ENCODE measurements around the gene ATF6. TPM values are rescaled to one million over a fixed set of nuclear protein-coding genes. Genes with fewer than 3 reads are reported as not detected.

The ATF6 gene
- total and polyA plus RNA-seq, 4 donors: 10.0 to 22.5 (median 13.4) TPM

DNA sequence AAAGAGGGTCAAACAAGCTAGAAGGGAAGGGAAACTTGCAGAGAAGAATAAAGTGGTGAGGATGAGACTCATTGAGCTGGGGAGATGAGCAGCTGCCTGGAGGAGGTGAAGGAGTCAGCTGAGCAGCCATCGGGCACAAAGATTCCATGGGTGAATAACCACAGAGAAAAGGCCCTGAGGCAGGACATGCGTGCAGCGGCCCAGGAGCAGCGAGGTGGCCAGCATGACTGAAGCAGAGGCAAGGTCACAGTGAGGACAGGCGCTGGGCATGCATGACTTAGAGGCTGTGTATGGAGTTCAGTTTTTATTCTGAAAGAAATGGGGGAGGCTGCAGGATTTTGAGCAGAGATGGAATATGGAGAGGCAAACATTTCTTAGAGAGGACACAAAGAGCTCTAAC is 232.7 kb downstream of the ATF6 start:
- Histone ChIP-seq H3K4me3 (ENCODE audit: low read depth in 1 of 3, low read length in 3 of 3) (no peak overlapping the region), H3K27ac (ENCODE audit: low read depth in 1 of 2, low read length in 2 of 2) (no peak overlapping the region), H3K9me3 (ENCODE audit: control insufficient read depth in 4 of 4, low read length in 3 of 4) (no peaks in the 10 kb centered on the region), H3K4me1 (ENCODE audit: control insufficient read depth in 4 of 4, insufficient read depth in 4 of 4, low read length in 3 of 4) (no peaks in the 10 kb centered on the region), H3K36me3 (ENCODE audit: control insufficient read depth in 4 of 4, insufficient read depth in 3 of 4, low read depth in 1 of 4, low read length in 3 of 4) (no peaks in the 10 kb centered on the region), H3K27me3 (ENCODE audit: control insufficient read depth in 4 of 4, insufficient read depth in 4 of 4, low read length in 3 of 4) (no peaks in the 10 kb centered on the region), H3K9ac (ENCODE audit: low read depth in 1 of 2, low read length in 2 of 2) (no peak overlapping the region)
- WGBS: 90% methylated on average over 5 of the region's 5 CpGs
- DNase-seq (ENCODE audit: low spot score): no peak
- TF ChIP-seq RXRA (IDR thresholded peaks at IDR 0.05): no peak

DNA sequence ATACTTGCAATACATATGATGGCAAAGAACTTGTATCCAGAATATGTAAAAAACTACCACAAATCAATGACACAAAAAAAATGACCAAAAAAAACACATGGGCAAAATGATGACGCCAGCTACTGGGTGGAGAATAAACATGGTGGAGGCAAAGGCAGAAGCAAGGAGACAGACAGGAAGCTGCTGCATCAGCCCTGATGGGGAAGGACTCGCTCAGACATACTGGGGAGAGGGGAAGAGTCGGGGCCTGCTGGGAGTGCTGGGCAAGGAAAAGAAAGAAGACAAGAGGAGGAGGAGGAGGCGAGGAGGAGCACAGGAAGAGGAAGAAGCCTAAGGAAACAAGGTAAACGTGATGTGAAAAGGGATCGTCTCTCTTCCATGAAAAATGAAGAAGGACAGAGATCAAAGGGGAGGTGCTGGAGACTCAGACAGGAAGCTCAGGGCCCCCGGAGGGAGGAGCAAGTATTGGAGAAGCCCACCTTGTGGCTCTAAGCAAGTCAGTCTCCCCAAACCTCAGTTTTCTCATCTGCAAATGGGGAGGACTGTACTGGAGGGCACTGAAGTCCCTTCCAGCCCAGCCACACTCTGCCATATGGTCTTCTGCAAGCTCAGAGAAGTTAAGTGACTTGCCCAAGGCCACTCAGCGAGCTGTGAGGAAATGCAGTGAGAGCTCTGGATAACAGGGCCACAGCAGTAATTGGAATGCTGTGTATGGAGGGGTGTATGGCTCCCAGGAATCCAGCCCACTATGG is 233.4 kb downstream of the ATF6 start:
- no peak for DNase-seq (ENCODE audit: low spot score)

More for the DNA sequence above, 233.4 kb downstream of the ATF6 start:
- WGBS: 76% methylated on average over 8 of the region's 8 CpGs
- H3K9ac ChIP-seq (ENCODE audit: low read depth in 1 of 2, low read length in 2 of 2): no peak overlapping the region
- TF ChIP-seq RAD21 (IDR thresholded peaks at IDR 0.05): no peak
- TF ChIP-seq, protein P1, sequence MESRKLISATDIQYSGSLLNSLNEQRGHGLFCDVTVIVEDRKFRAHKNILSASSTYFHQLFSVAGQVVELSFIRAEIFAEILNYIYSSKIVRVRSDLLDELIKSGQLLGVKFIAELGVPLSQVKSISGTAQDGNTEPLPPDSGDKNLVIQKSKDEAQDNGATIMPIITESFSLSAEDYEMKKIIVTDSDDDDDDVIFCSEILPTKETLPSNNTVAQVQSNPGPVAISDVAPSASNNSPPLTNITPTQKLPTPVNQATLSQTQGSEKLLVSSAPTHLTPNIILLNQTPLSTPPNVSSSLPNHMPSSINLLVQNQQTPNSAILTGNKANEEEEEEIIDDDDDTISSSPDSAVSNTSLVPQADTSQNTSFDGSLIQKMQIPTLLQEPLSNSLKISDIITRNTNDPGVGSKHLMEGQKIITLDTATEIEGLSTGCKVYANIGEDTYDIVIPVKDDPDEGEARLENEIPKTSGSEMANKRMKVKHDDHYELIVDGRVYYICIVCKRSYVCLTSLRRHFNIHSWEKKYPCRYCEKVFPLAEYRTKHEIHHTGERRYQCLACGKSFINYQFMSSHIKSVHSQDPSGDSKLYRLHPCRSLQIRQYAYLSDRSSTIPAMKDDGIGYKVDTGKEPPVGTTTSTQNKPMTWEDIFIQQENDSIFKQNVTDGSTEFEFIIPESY (IDR thresholded peaks at IDR 0.05): no peak
- no peak for TF ChIP-seq YY1 (IDR thresholded peaks at IDR 0.05)
- TF ChIP-seq, protein P2, sequence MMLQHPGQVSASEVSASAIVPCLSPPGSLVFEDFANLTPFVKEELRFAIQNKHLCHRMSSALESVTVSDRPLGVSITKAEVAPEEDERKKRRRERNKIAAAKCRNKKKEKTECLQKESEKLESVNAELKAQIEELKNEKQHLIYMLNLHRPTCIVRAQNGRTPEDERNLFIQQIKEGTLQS (IDR thresholded peaks at IDR 0.05): no peak
- TF ChIP-seq, protein P3, sequence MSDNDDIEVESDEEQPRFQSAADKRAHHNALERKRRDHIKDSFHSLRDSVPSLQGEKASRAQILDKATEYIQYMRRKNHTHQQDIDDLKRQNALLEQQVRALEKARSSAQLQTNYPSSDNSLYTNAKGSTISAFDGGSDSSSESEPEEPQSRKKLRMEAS (IDR thresholded peaks at IDR 0.05): no peak
- TF ChIP-seq FOXA2 (IDR thresholded peaks at IDR 0.05): no peak
- no peak for TF ChIP-seq GABPA (IDR thresholded peaks at IDR 0.05 in 1 of 2, conservative IDR thresholded peaks at IDR 0.05 in 1 of 2)
- no peak for TF ChIP-seq HNF4G (IDR thresholded peaks at IDR 0.05)
- no peak for TF ChIP-seq EGR1 (IDR thresholded peaks at IDR 0.05; ENCODE audit: low read depth in 2 of 2)
- TF ChIP-seq NR2F2 (IDR thresholded peaks at IDR 0.05): no peak
- no peak for TF ChIP-seq JUND (IDR thresholded peaks at IDR 0.05)
- no peak for TF ChIP-seq TAF1 (conservative IDR thresholded peaks at IDR 0.05)
- TF ChIP-seq, protein P4, sequence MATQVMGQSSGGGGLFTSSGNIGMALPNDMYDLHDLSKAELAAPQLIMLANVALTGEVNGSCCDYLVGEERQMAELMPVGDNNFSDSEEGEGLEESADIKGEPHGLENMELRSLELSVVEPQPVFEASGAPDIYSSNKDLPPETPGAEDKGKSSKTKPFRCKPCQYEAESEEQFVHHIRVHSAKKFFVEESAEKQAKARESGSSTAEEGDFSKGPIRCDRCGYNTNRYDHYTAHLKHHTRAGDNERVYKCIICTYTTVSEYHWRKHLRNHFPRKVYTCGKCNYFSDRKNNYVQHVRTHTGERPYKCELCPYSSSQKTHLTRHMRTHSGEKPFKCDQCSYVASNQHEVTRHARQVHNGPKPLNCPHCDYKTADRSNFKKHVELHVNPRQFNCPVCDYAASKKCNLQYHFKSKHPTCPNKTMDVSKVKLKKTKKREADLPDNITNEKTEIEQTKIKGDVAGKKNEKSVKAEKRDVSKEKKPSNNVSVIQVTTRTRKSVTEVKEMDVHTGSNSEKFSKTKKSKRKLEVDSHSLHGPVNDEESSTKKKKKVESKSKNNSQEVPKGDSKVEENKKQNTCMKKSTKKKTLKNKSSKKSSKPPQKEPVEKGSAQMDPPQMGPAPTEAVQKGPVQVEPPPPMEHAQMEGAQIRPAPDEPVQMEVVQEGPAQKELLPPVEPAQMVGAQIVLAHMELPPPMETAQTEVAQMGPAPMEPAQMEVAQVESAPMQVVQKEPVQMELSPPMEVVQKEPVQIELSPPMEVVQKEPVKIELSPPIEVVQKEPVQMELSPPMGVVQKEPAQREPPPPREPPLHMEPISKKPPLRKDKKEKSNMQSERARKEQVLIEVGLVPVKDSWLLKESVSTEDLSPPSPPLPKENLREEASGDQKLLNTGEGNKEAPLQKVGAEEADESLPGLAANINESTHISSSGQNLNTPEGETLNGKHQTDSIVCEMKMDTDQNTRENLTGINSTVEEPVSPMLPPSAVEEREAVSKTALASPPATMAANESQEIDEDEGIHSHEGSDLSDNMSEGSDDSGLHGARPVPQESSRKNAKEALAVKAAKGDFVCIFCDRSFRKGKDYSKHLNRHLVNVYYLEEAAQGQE (IDR thresholded peaks at IDR 0.05): no peak
- no peak for TF ChIP-seq FOXA1 (IDR thresholded peaks at IDR 0.05)
- no peaks in the 10 kb centered on the region for H3K27me3 ChIP-seq (ENCODE audit: control insufficient read depth in 4 of 4, insufficient read depth in 4 of 4, low read length in 3 of 4)
- H3K27ac ChIP-seq (ENCODE audit: low read depth in 1 of 2, low read length in 2 of 2): no peak overlapping the region
- H3K4me3 ChIP-seq (ENCODE audit: low read depth in 1 of 3, low read length in 3 of 3): no peak overlapping the region
- no peaks in the 10 kb centered on the region for H3K9me3 ChIP-seq (ENCODE audit: control insufficient read depth in 4 of 4, low read length in 3 of 4)
- no peaks in the 10 kb centered on the region for H3K4me1 ChIP-seq (ENCODE audit: control insufficient read depth in 4 of 4, insufficient read depth in 4 of 4, low read length in 3 of 4)
- no peaks in the 10 kb centered on the region for H3K36me3 ChIP-seq (ENCODE audit: control insufficient read depth in 4 of 4, insufficient read depth in 3 of 4, low read depth in 1 of 4, low read length in 3 of 4)

Data from liver (tissue), 9 donors.